RWPE1 (cell line): ENCODE data around the gene ZBTB1.

ENCODE experiments used
- CTCF ChIA-PET: fragments of 350-600 bp; sonication (Branson Sonifier 250); formaldehyde crosslinking; extraction: SDS; loops from one replicate; lab custom pipeline; 2021; lab: Yijun Ruan, JAX
- POLR2A ChIA-PET: fragments of 400-600 bp; formaldehyde crosslinking; extraction: SDS; loops from one replicate; lab custom pipeline; 2020; ENCODE audit warnings: antibody characterized with exemption; ENCODE audit not compliant: low non-redundant PET; lab: Yijun Ruan, JAX
- DNase-seq: peaks from one replicate; pipeline ENCODE4 v3.0.0; 2012; ENCODE audit warnings: low spot score
- H3K27ac ChIP-seq: fragments of 450-650 bp; 2 replicates; pipeline ENCODE4 v1.5.1; 2017
- TF ChIP-seq, protein P1 (sequence below): fragments of 450-650 bp; conservative IDR thresholded peaks from 2 replicates; pipeline ENCODE4 v1.5.1; 2017; ENCODE audit warnings: low read depth, mild to moderate bottlenecking

Gene ZBTB1

DNA sequence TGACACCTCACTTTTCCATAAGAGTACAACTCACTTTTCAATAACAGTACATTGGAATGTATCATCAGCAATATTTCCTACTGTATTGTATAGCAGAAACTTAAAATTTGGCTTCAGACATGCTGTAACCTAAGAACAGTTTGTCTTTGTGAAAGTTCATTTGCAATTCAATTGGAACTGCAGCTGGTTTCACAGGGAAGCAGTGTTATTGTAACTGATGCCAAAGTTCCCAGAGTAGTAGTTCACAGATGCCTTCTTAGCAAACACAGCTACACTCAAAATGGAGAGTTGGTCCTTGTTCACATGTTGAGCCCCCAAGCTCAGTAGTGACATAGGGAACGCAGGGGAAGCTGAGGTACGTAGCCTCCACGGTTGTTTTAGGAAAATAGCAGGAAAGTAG lies 68.5 kb downstream of the ZBTB1 start:
- no peak overlapping the region for H3K27ac ChIP-seq
- ChIA-PET POLR2A (no interaction called here), CTCF (no interaction called here)
- TF ChIP-seq, protein P1, sequence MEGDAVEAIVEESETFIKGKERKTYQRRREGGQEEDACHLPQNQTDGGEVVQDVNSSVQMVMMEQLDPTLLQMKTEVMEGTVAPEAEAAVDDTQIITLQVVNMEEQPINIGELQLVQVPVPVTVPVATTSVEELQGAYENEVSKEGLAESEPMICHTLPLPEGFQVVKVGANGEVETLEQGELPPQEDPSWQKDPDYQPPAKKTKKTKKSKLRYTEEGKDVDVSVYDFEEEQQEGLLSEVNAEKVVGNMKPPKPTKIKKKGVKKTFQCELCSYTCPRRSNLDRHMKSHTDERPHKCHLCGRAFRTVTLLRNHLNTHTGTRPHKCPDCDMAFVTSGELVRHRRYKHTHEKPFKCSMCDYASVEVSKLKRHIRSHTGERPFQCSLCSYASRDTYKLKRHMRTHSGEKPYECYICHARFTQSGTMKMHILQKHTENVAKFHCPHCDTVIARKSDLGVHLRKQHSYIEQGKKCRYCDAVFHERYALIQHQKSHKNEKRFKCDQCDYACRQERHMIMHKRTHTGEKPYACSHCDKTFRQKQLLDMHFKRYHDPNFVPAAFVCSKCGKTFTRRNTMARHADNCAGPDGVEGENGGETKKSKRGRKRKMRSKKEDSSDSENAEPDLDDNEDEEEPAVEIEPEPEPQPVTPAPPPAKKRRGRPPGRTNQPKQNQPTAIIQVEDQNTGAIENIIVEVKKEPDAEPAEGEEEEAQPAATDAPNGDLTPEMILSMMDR, result no peak
- no peak for DNase-seq
